Measurements from ENCODE around the gene STK38.

The STK38 gene

DNA sequence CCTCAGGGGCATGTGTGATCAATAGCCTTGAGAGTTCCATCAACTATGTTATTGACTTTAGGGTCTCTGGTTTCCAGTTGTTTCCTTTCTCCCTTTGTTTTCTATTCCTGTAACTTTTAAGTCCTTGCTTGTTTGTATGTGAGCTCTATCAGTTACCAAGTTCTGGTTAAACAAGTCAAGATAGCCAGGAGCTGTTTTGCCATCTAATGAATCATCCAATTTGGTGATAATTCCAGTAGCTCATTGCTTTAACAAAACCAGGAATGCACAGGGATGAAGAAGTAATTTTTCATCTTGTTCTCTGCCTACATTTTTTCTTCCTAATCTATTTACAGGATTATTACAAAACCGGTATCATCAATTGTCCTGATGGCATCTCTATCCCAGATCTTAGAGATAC, 68.0 kb downstream of the STK38 start:
- DNase-seq (ENCODE audit: low read depth), result no peak

DNA sequence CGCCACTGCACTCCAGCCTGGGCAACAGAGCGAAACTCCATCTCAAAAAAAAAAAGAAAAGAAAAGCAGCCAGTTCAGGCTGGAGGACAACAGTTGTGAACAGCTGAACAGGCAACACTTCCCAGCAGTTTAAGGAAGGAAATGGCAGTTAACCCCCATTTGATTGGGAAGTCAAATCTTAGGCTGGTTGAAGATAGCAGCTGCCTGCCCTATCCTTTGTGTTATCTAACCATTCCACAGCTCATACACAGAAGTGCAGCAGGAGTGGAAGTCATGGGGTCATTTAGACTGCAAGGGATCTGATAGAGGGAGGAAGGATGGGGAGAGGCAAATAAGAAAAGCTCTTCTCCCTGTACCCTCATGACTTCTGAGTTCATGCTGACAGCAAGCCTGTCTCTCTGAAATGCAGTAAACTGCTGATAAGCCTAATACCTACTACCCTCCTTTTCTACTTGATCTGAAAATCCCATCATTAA, 69.2 kb downstream of the STK38 start:
- no peak for DNase-seq (ENCODE audit: low read depth)
- TF ChIP-seq, protein P1, sequence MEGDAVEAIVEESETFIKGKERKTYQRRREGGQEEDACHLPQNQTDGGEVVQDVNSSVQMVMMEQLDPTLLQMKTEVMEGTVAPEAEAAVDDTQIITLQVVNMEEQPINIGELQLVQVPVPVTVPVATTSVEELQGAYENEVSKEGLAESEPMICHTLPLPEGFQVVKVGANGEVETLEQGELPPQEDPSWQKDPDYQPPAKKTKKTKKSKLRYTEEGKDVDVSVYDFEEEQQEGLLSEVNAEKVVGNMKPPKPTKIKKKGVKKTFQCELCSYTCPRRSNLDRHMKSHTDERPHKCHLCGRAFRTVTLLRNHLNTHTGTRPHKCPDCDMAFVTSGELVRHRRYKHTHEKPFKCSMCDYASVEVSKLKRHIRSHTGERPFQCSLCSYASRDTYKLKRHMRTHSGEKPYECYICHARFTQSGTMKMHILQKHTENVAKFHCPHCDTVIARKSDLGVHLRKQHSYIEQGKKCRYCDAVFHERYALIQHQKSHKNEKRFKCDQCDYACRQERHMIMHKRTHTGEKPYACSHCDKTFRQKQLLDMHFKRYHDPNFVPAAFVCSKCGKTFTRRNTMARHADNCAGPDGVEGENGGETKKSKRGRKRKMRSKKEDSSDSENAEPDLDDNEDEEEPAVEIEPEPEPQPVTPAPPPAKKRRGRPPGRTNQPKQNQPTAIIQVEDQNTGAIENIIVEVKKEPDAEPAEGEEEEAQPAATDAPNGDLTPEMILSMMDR (IDR thresholded peaks at IDR 0.05; ENCODE audit: control insufficient read depth, extremely low read depth, insufficient read depth), result no peak
- no peak overlapping the region for H3K4me3 ChIP-seq (ENCODE audit: low read depth, low read length)

More for the DNA sequence above, 68.0 kb downstream of the STK38 start:
- H3K4me3 ChIP-seq (ENCODE audit: low read depth, low read length), result no peak overlapping the region
- TF ChIP-seq, protein P1 (IDR thresholded peaks at IDR 0.05; ENCODE audit: control insufficient read depth, extremely low read depth, insufficient read depth), result no peak

DNA sequence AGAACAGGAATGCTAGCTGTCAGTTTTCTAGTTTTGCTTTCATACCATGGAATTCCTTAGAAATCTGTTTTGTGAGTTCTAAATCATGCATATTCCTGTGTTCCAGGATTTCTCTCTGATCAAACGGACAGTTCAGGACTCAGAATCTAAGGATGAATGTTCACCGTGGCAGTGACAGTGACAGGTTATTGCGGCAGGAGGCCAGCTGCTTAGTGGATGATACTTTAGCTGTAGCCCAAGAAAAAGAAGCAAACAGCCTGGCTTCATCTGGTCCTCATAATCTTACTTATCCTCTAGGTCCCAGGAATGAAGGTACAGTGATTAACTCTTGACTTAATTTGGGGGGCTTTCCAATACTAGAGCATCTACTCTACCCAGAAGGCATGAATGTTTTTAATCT, 77.3 kb downstream of the STK38 start:
- no peak for DNase-seq (ENCODE audit: low read depth)
- H3K4me3 ChIP-seq (ENCODE audit: low read depth, low read length), result no peak overlapping the region
- TF ChIP-seq, protein P1 (IDR thresholded peaks at IDR 0.05; ENCODE audit: control insufficient read depth, extremely low read depth, insufficient read depth), result no peak

DNA sequence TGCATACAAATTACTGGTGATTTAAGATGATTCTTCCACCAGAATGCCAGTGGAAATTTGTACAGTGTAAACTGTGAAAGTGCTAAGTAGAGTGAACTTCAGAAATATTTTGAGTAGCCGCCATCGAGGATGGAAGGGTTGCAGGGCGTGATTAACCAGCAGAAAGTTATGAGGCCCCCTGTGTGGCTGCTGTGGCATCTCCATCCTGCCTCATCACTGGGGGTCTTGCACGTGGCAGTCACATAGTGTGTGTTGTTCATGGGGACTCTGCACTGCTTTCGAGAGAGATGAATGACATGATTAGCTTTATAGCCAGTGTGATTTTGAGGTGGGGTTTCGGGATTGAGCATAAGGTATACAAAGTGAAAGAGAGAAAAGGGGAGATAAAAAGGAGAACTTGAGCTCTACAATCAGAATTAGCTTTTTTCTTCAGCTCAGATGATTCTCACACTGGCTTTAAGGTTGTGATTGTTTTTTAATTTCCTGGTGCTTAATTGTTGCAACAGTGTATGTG, 78.1 kb downstream of the STK38 start:
- no peak for DNase-seq (ENCODE audit: low read depth)
- H3K4me3 ChIP-seq (ENCODE audit: low read depth, low read length), result no peak overlapping the region
- TF ChIP-seq, protein P1 (IDR thresholded peaks at IDR 0.05; ENCODE audit: control insufficient read depth, extremely low read depth, insufficient read depth), result no peak

DNA sequence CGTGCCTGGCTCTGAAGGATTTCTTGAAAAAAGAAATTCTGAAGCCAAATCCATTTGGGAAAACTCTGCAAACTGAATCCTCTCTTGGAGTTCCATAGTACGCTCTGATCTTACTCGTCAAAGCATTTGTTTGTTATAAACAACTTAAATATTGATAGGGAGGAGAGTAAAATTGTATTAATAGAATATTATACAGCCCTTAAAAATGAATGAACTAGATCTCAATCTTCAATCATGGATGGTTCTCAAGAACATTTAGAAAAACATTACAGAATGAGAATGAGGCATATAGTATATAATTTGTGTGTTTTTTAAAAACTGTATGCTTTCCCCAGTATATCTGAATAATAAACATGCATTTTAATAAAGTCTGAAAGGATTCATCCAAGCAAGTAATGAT, 79.7 kb downstream of the STK38 start:
- no peak for DNase-seq (ENCODE audit: low read depth)
- TF ChIP-seq, protein P1 (IDR thresholded peaks at IDR 0.05; ENCODE audit: control insufficient read depth, extremely low read depth, insufficient read depth), result no peak
- H3K4me3 ChIP-seq (ENCODE audit: low read depth, low read length), result no peak overlapping the region

DNA sequence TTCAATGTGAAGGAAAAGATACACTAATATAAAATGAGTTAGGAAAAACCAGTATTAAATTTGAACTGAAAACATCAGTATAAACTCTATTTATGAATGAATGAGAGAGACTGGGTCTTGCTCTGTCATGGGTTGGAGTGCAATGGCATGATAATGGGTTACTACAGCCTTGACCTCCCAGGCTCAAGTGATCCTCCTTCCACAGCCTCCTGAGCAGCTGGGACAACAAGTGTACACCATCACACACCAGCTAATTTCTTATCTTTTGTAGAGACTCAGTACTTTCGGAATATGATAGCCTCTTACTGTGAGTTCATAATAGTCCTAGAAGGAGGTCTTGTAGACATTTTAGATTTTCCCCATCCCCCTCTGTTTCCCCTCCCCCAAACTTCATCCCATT, 83.0 kb downstream of the STK38 start:
- TF ChIP-seq, protein P1 (IDR thresholded peaks at IDR 0.05; ENCODE audit: control insufficient read depth, extremely low read depth, insufficient read depth), result no peak
- DNase-seq (ENCODE audit: low read depth), result no peak

DNA sequence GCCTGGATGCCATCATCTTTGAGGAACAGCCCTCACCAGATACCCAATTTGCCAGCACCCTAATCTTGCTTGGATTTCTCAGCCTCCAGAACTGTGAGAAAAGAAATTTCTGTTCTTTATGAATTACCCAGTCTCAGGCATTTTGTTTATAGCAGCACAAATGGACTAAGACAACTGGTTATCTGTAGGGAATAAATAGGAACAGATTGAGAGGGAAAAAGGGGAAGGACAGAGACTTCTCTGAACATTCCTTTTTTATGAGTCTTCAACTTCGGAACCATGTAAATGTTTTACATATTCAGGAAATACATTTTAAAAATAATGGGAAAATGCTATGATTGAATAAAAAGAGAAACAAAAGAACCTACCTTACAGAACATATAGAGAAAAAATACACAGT, 83.6 kb downstream of the STK38 start:
- DNase-seq (ENCODE audit: low read depth), result no peak
- TF ChIP-seq, protein P1 (IDR thresholded peaks at IDR 0.05; ENCODE audit: control insufficient read depth, extremely low read depth, insufficient read depth), result no peak
- no peak overlapping the region for H3K4me3 ChIP-seq (ENCODE audit: low read depth, low read length)

More for the DNA sequence above, 83.0 kb downstream of the STK38 start:
- no peak overlapping the region for H3K4me3 ChIP-seq (ENCODE audit: low read depth, low read length)
